ENCODE data around the gene CTNNA3. TPM values are rescaled to one million over a fixed set of nuclear protein-coding genes. Genes with fewer than 3 reads are reported as not detected.

The CTNNA3 gene
- total RNA-seq, 4 donors from 2014 or later = 1.5 to 9.8 (median 4.3) TPM

DNA sequence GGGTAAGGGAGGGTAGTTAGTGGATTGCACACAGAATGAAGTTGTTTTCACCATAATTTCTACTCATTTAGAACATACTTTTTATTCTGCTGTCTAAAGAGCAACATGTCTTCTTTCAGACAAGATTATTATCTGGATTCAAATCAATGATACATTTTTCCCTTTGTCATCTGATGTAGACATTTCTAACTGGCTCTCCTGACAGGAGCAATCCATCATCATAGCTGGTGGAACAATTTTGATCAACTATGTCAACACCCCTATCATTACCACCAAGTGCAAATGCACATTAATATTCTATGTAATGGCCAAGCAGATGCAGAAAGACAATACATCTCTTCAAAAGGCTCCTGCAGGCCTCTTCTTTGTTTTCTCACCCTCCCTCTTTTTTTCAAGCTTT, 1443.0 kb downstream of the CTNNA3 start:
- intact Hi-C loops (cut with DNase I; ENCODE audit: low total_unique reads) = no loop called here
- TF ChIP-seq POLR2A (IDR thresholded peaks at IDR 0.05) = no peak
- TF ChIP-seq, protein P1, sequence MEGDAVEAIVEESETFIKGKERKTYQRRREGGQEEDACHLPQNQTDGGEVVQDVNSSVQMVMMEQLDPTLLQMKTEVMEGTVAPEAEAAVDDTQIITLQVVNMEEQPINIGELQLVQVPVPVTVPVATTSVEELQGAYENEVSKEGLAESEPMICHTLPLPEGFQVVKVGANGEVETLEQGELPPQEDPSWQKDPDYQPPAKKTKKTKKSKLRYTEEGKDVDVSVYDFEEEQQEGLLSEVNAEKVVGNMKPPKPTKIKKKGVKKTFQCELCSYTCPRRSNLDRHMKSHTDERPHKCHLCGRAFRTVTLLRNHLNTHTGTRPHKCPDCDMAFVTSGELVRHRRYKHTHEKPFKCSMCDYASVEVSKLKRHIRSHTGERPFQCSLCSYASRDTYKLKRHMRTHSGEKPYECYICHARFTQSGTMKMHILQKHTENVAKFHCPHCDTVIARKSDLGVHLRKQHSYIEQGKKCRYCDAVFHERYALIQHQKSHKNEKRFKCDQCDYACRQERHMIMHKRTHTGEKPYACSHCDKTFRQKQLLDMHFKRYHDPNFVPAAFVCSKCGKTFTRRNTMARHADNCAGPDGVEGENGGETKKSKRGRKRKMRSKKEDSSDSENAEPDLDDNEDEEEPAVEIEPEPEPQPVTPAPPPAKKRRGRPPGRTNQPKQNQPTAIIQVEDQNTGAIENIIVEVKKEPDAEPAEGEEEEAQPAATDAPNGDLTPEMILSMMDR (IDR thresholded peaks at IDR 0.05) = no peak
- no peak overlapping the region for H3K27ac ChIP-seq

DNA sequence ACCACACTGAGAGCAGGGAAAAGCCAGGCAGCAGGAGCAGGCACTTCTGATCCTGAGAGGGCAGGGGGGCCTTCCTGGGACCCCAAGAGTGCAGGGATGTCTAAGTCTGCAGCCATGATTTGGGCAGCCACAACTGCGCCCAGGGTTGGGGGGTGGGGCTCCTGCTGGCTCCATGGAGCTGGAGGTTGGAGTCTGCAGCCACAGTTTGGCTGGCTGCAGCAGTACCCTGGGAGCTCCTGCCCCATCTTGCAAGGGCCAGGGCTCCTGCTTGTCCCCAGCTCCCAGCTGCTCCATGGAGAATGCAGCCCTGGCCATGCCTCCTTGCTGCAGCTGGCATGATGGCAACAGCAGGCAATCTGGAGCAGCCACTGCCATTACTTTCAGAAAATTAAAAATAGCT, 1449.8 kb downstream of the CTNNA3 start:
- no peak overlapping the region for H3K4me3 ChIP-seq
- no peaks in the 10 kb centered on the region for H3K4me1 ChIP-seq
- H3K27me3 ChIP-seq = no peaks in the 10 kb centered on the region
- TF ChIP-seq, protein P1 (IDR thresholded peaks at IDR 0.05) = no peak
- TF ChIP-seq POLR2A (IDR thresholded peaks at IDR 0.05) = no peak
- no peaks in the 10 kb centered on the region for H3K36me3 ChIP-seq
- DNase-seq = no peak
- intact Hi-C loops (cut with DNase I; ENCODE audit: low total_unique reads) = no loop called here
- no peaks in the 10 kb centered on the region for H3K9me3 ChIP-seq
- H3K27ac ChIP-seq = no peak overlapping the region

More for the DNA sequence above, 1443.0 kb downstream of the CTNNA3 start:
- no peaks in the 10 kb centered on the region for H3K27me3 ChIP-seq
- no peaks in the 10 kb centered on the region for H3K9me3 ChIP-seq
- no peak for DNase-seq
- H3K4me3 ChIP-seq = no peak overlapping the region
- no peaks in the 10 kb centered on the region for H3K36me3 ChIP-seq
- no peaks in the 10 kb centered on the region for H3K4me1 ChIP-seq

DNA sequence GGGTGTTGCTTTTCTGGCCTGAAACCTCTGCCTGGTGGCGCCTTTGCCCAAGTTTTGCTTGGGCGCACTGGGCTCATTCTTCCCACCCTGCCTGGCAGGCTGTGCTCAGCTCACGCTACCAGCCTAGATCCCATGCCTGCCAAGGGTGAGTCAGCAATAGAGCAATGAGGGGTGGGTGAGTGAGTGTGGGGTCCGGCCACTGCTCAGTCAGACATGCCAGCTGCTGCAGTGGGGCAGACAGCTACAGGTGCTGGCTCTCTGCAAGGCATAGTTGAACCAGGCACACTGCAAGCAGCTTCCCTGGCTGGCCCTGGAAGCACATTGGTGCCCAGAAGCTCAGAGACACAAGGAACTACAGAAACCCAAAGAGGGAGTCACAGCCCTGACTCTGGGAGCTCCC, 1451.0 kb downstream of the CTNNA3 start:
- H3K36me3 ChIP-seq = no peaks in the 10 kb centered on the region
- no peaks in the 10 kb centered on the region for H3K4me1 ChIP-seq
- H3K9me3 ChIP-seq = no peaks in the 10 kb centered on the region
- H3K4me3 ChIP-seq = no peak overlapping the region
- DNase-seq = no peak
- TF ChIP-seq, protein P1 (IDR thresholded peaks at IDR 0.05) = no peak
- TF ChIP-seq POLR2A (IDR thresholded peaks at IDR 0.05) = no peak
- H3K27ac ChIP-seq = no peak overlapping the region
- H3K27me3 ChIP-seq = no peaks in the 10 kb centered on the region
- intact Hi-C loops (cut with DNase I; ENCODE audit: low total_unique reads) = no loop called here

- intact Hi-C loops (cut with DNase I; ENCODE audit: low total_unique reads) = no loop called here
- DNase-seq = no peak
- Histone ChIP-seq H3K4me3 (no peak overlapping the region), H3K36me3 (no peaks in the 10 kb centered on the region), H3K27me3 (no peaks in the 10 kb centered on the region), H3K9me3 (no peaks in the 10 kb centered on the region), H3K27ac (no peak overlapping the region), H3K4me1 (no peaks in the 10 kb centered on the region)
- TF ChIP-seq, protein P1 (IDR thresholded peaks at IDR 0.05) = no peak
- TF ChIP-seq POLR2A (IDR thresholded peaks at IDR 0.05) = no peak
These were observed 1453.1 kb downstream of the CTNNA3 start for GRCh38 chr10:66242885-66243284.

- TF ChIP-seq, protein P1 (IDR thresholded peaks at IDR 0.05) = no peak
- no peak for TF ChIP-seq POLR2A (IDR thresholded peaks at IDR 0.05)
These were observed 1456.9 kb downstream of the CTNNA3 start for GRCh38 chr10:66239062-66239461.

More at GRCh38 chr10:66239062-66239461, 1456.9 kb downstream of the CTNNA3 start:
- Histone ChIP-seq H3K4me3 (no peak overlapping the region), H3K9me3 (no peaks in the 10 kb centered on the region), H3K36me3 (no peaks in the 10 kb centered on the region), H3K4me1 (no peaks in the 10 kb centered on the region), H3K27ac (no peak overlapping the region), H3K27me3 (no peaks in the 10 kb centered on the region)
- no peak for DNase-seq
- intact Hi-C loops (cut with DNase I; ENCODE audit: low total_unique reads) = no loop called here

Measured in uterus (tissue), 4 donors.